Heart left ventricle (tissue), 13 donors: Measurements from ENCODE around the gene USP34.

ENCODE experiments used
- CTCF ChIP-seq, 12 donors: fragments of 200-600 bp; sonication (generic) in 4 of 12; IDR thresholded peaks; one replicate each; pipeline versions ENCODE4 v1.5.0 to v1.8.0; 2018 to 2022; ENCODE audit warnings: antibody characterized with exemption in 12 of 12, mild to moderate bottlenecking in 5 of 12
- POLR2A ChIP-seq, 2 donors: fragments of 450-650 bp; IDR thresholded peaks; one replicate each; pipeline ENCODE4 v1.6.1; 2017; ENCODE audit warnings: antibody characterized with exemption in 2 of 2, mild to moderate bottlenecking in 2 of 2, moderate library complexity in 2 of 2
- donor health status: ischemic (EF 13 %, LVEDD 7.1; RV severe dilation, severe dysfunction).
- donor health status: DM: no; HTN: yes; CAD: no.
- donor health status: DM: no; HTN: no; CAD: no.
- donor health status: ischemic (EF 25% LVEDD 6.9; RV normal size, moderate dysfunction).
- donor health status: ischemic (EF 25% LVEDD 5.7; RV mildly dilated, moderate dysfunction).
- donor health status: ischemic (EF 35%, LVEDD 5.7; RV mildly dilated, moderate dysfunction).
- donor health status: nonischemic (EF 11% LVEDD 7.7; RV severe dilation, severe dysfunction).
- donor health status: DM: yes; HTN: yes; CAD: no.
- donor health status: PGD.
- donor health status: ischemic (EF 29% LVEDD 5.4; RV normal size, mild dysfunction).
- donor health status: nonischemic (EF 23%, LVEDD 6.1; RV moderate dilation, normal function).

GRCh38 chr2:61162721-61163120 lies 308.2 kb downstream of the USP34 start:
- TF ChIP-seq CTCF (IDR thresholded peaks at IDR 0.05) (no peak), POLR2A (IDR thresholded peaks at IDR 0.05) (no peak)
